SK-N-SH (cell line): ENCODE results near the gene SYT1. TPM values are rescaled to one million over a fixed set of nuclear protein-coding genes. Genes with fewer than 3 reads are reported as not detected.

Source experiments
- ELF1 ChIP-seq: IDR thresholded peaks from 2 replicates; pipeline ENCODE4 v1.4.0; 2012
- EP300 ChIP-seq, 2 experiments: IDR thresholded peaks; 2 replicates each; pipeline versions ENCODE4 v1.4.0 to v1.6.1; 2012; ENCODE audit warnings: borderline replicate concordance in 1 of 2, low read depth in 1 of 2, low read length in 1 of 2
- FOSL2 ChIP-seq: IDR thresholded peaks from 2 replicates; pipeline ENCODE4 v1.4.0; 2012; ENCODE audit warnings: low read depth, mild to moderate bottlenecking, moderate library complexity, borderline replicate concordance
- FOXJ3 ChIP-seq: sonication (generic); formaldehyde crosslinking; IDR thresholded peaks from 2 replicates; pipeline ENCODE4 v1.5.1; 2020; ENCODE audit warnings: mild to moderate bottlenecking, missing genetic modification reagents
- GABPA ChIP-seq: IDR thresholded peaks from 2 replicates; pipeline ENCODE4 v1.4.0; 2012; ENCODE audit warnings: low read depth, mild to moderate bottlenecking
- NRF1 ChIP-seq: IDR thresholded peaks from 2 replicates; pipeline ENCODE4 v1.6.1; 2012; ENCODE audit warnings: low read depth, mild to moderate bottlenecking, low read length
- PBX3 ChIP-seq: IDR thresholded peaks from 2 replicates; pipeline ENCODE4; 2012
- POLR2AphosphoS5 ChIP-seq: IDR thresholded peaks from 2 replicates; pipeline ENCODE4 v1.6.1; 2012; ENCODE audit warnings: low read depth, low read length
- RAD21 ChIP-seq: IDR thresholded peaks from 2 replicates; pipeline ENCODE4 v1.6.1; 2012; ENCODE audit warnings: mild to moderate bottlenecking, low read length
- RXRA ChIP-seq: IDR thresholded peaks from 2 replicates; pipeline ENCODE4 v1.4.0; 2012; ENCODE audit warnings: low read depth, mild to moderate bottlenecking, borderline replicate concordance
- SIN3A ChIP-seq: IDR thresholded peaks from 2 replicates; pipeline ENCODE4 v1.6.1; 2012; ENCODE audit warnings: low read depth, mild to moderate bottlenecking, low read length, moderate library complexity, borderline replicate concordance
- TAF1 ChIP-seq: IDR thresholded peaks from 2 replicates; pipeline ENCODE4 v1.6.1; 2012; ENCODE audit warnings: low read depth, mild to moderate bottlenecking, low read length, moderate library complexity, borderline replicate concordance
- TCF12 ChIP-seq: IDR thresholded peaks from 2 replicates; pipeline ENCODE4 v1.4.0; 2012
- USF1 ChIP-seq: IDR thresholded peaks from 2 replicates; pipeline ENCODE4 v1.4.0; 2012; ENCODE audit warnings: low read depth, borderline replicate concordance
- USF2 ChIP-seq: fragments of 150-350 bp; IDR thresholded peaks from 2 replicates; pipeline ENCODE4 v1.6.1; 2017; ENCODE audit warnings: antibody characterized with exemption, low read length, low read depth, borderline replicate concordance
- polyA plus RNA-seq, 3 experiments: library from polyadenylated mRNA; depleted of rRNA; stranded (reverse); fragments of >200 nt; gene quantifications; 2 replicates each; pipeline ENCODE4 v1.2.3, GENCODE V29; 2012
- TF ChIP-seq, protein P1 (sequence below): IDR thresholded peaks from 2 replicates; pipeline ENCODE4 v1.4.0; 2012; ENCODE audit warnings: low read depth, borderline replicate concordance
- TF ChIP-seq, protein P2 (sequence below): fragments of 150-350 bp; IDR thresholded peaks from 2 replicates; pipeline ENCODE4 v1.6.1; 2016; ENCODE audit warnings: mild to moderate bottlenecking, low read depth, low read length
- TF ChIP-seq, protein P3 (sequence below): IDR thresholded peaks from 2 replicates; pipeline ENCODE4 v1.6.1; 2012; ENCODE audit warnings: mild to moderate bottlenecking, low read depth, low read length, moderate library complexity

The SYT1 gene
- polyA plus RNA-seq, 1 of the 3 experiments (the other 2 are of a cell fraction): 12.7 TPM

DNA sequence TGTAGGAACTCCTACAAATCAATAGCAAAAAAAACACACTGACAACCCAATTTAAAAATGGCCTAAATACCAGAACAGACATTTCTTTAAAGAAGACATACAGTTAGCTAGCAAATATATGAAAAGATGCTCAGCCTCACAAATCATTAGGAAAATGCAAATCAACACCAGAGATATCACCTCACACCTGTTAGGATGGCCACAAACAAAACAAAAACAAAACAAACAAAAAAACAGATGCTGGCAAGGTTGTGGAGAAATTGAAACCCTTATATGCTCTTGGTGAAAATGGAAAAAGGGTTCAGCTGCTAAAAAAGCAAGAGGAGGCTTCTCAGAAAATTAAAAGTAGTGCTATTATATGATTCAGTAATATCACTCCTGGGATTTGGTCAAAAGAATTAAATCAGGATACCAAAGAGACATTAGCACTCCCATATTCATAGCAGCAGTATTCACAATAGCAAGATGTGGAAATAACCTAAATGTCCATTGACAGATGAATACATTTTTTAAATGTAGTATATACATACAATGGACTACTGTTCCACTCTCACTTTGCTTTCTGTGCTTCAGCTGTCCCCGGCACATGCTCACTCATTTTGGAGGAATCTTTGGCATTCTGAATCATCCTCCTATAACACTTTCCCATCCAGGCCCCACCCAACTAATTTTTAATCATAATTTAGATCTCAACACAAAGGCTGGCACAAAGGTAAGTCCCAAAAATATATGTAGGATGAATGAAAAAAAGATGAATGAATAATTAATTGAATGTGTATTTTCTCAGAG is 99.1 kb downstream of the SYT1 start (continued):
- TF ChIP-seq, protein P1, sequence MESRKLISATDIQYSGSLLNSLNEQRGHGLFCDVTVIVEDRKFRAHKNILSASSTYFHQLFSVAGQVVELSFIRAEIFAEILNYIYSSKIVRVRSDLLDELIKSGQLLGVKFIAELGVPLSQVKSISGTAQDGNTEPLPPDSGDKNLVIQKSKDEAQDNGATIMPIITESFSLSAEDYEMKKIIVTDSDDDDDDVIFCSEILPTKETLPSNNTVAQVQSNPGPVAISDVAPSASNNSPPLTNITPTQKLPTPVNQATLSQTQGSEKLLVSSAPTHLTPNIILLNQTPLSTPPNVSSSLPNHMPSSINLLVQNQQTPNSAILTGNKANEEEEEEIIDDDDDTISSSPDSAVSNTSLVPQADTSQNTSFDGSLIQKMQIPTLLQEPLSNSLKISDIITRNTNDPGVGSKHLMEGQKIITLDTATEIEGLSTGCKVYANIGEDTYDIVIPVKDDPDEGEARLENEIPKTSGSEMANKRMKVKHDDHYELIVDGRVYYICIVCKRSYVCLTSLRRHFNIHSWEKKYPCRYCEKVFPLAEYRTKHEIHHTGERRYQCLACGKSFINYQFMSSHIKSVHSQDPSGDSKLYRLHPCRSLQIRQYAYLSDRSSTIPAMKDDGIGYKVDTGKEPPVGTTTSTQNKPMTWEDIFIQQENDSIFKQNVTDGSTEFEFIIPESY: no peak
- TF ChIP-seq, protein P2, sequence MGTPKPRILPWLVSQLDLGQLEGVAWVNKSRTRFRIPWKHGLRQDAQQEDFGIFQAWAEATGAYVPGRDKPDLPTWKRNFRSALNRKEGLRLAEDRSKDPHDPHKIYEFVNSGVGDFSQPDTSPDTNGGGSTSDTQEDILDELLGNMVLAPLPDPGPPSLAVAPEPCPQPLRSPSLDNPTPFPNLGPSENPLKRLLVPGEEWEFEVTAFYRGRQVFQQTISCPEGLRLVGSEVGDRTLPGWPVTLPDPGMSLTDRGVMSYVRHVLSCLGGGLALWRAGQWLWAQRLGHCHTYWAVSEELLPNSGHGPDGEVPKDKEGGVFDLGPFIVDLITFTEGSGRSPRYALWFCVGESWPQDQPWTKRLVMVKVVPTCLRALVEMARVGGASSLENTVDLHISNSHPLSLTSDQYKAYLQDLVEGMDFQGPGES: no peak
- TF ChIP-seq TCF12 (peak; percentile 16; the same call in 1 of the 2 replicates), USF2 (no peak), EP300 (IDR thresholded peaks at IDR 0.05; ENCODE audit: borderline replicate concordance in 1 of 2, low read depth in 1 of 2, low read length in 1 of 2) (peak in 1 of 2 experiments; percentile 34; a peak in 1 of 4 replicates), TAF1 (no peak), FOSL2 (peak; percentile 50; the same call in 1 of the 2 replicates), FOXJ3 (CRISPR knock-in tag) (no peak), USF1 (no peak), SIN3A (no peak), POLR2AphosphoS5 (no peak), ELF1 (no peak), PBX3 (peak; percentile 24; the same call in 1 of the 2 replicates), NRF1 (no peak), RXRA (no peak), GABPA (no peak), RAD21 (no peak)
- TF ChIP-seq, protein P3, sequence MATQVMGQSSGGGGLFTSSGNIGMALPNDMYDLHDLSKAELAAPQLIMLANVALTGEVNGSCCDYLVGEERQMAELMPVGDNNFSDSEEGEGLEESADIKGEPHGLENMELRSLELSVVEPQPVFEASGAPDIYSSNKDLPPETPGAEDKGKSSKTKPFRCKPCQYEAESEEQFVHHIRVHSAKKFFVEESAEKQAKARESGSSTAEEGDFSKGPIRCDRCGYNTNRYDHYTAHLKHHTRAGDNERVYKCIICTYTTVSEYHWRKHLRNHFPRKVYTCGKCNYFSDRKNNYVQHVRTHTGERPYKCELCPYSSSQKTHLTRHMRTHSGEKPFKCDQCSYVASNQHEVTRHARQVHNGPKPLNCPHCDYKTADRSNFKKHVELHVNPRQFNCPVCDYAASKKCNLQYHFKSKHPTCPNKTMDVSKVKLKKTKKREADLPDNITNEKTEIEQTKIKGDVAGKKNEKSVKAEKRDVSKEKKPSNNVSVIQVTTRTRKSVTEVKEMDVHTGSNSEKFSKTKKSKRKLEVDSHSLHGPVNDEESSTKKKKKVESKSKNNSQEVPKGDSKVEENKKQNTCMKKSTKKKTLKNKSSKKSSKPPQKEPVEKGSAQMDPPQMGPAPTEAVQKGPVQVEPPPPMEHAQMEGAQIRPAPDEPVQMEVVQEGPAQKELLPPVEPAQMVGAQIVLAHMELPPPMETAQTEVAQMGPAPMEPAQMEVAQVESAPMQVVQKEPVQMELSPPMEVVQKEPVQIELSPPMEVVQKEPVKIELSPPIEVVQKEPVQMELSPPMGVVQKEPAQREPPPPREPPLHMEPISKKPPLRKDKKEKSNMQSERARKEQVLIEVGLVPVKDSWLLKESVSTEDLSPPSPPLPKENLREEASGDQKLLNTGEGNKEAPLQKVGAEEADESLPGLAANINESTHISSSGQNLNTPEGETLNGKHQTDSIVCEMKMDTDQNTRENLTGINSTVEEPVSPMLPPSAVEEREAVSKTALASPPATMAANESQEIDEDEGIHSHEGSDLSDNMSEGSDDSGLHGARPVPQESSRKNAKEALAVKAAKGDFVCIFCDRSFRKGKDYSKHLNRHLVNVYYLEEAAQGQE: no peak
